H1 (cell line): ENCODE data around the gene BICRAL. TPM values are rescaled to one million over a fixed set of nuclear protein-coding genes. Genes with fewer than 3 reads are reported as not detected.

Source experiments
- GTF2F1 ChIP-seq: IDR thresholded peaks from 2 replicates; pipeline ENCODE4 v1.6.1; 2012; ENCODE audit warnings: low read depth, low read length, improper control_type of control experiment, borderline replicate concordance
- KDM1A ChIP-seq: fragments of 200-600, 300-600 bp; sonication (generic); IDR thresholded peaks from 2 replicates; pipeline ENCODE4 v1.7.1; 2016; ENCODE audit warnings: mild to moderate bottlenecking, low read length, borderline replicate concordance
- polyA plus RNA-seq, 7 experiments: library from polyadenylated mRNA; depleted of rRNA in 3 of 7; stranded (reverse) in 5 of 7; unstranded in 2 of 7; fragments of >200 nt in 5 of 7; fragments of 200-250 nt in 2 of 7; gene quantifications; 1 replicate in 5 of 7; 2 replicates in 1 of 7; 4 replicates in 1 of 7; pipeline versions ENCODE4 v1.2.1 to v1.2.3, GENCODE V29; 2011 to 2013; ENCODE audit warnings: missing spikeins in 2 of 7, mixed read lengths in 2 of 7
- total RNA-seq: library from RNA; stranded (reverse); fragmentation: NEBNext Ultra II Directional; extraction: Animal tissue kit (Norgen Biotek cat#: 25700); gene quantifications from 2 replicates; pipeline ENCODE4 v1.2.1, GENCODE V29; 2021
- TF ChIP-seq, protein P1 (sequence below): fragments of 300-600 bp; sonication (generic); IDR thresholded peaks from 2 replicates; pipeline ENCODE4 v1.7.1; 2012; ENCODE audit warnings: low read length, moderate library complexity, mild to moderate bottlenecking, inconsistent platforms; ENCODE audit not compliant: insufficient replicate concordance

The BICRAL gene
- total and polyA plus RNA-seq, 2 of the 8 experiments (the other 6 are each of a cell fraction or from before 2014, with no cell fraction given) = 9.4 to 12.2 TPM

DNA sequence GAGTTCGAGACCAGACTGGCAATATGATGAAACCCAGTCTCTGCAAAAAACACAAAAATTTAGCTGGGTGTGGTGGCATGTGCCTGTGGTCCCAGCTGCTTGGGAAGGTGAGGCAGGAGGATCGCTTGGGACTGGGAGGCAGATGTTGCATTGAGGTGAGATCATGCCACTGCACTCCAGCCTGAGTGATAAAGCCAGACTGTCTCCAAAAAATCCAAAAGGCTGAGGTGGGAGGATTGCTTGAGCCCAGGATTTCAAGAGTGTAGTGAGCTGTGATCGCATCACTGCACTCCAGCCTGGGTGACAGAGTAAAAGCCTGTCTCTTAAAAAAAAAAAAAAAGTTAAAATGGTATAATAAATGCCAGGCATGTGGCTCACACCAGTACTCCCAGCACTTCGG is 132.7 kb downstream of the BICRAL start (continued):
- TF ChIP-seq, protein P1, sequence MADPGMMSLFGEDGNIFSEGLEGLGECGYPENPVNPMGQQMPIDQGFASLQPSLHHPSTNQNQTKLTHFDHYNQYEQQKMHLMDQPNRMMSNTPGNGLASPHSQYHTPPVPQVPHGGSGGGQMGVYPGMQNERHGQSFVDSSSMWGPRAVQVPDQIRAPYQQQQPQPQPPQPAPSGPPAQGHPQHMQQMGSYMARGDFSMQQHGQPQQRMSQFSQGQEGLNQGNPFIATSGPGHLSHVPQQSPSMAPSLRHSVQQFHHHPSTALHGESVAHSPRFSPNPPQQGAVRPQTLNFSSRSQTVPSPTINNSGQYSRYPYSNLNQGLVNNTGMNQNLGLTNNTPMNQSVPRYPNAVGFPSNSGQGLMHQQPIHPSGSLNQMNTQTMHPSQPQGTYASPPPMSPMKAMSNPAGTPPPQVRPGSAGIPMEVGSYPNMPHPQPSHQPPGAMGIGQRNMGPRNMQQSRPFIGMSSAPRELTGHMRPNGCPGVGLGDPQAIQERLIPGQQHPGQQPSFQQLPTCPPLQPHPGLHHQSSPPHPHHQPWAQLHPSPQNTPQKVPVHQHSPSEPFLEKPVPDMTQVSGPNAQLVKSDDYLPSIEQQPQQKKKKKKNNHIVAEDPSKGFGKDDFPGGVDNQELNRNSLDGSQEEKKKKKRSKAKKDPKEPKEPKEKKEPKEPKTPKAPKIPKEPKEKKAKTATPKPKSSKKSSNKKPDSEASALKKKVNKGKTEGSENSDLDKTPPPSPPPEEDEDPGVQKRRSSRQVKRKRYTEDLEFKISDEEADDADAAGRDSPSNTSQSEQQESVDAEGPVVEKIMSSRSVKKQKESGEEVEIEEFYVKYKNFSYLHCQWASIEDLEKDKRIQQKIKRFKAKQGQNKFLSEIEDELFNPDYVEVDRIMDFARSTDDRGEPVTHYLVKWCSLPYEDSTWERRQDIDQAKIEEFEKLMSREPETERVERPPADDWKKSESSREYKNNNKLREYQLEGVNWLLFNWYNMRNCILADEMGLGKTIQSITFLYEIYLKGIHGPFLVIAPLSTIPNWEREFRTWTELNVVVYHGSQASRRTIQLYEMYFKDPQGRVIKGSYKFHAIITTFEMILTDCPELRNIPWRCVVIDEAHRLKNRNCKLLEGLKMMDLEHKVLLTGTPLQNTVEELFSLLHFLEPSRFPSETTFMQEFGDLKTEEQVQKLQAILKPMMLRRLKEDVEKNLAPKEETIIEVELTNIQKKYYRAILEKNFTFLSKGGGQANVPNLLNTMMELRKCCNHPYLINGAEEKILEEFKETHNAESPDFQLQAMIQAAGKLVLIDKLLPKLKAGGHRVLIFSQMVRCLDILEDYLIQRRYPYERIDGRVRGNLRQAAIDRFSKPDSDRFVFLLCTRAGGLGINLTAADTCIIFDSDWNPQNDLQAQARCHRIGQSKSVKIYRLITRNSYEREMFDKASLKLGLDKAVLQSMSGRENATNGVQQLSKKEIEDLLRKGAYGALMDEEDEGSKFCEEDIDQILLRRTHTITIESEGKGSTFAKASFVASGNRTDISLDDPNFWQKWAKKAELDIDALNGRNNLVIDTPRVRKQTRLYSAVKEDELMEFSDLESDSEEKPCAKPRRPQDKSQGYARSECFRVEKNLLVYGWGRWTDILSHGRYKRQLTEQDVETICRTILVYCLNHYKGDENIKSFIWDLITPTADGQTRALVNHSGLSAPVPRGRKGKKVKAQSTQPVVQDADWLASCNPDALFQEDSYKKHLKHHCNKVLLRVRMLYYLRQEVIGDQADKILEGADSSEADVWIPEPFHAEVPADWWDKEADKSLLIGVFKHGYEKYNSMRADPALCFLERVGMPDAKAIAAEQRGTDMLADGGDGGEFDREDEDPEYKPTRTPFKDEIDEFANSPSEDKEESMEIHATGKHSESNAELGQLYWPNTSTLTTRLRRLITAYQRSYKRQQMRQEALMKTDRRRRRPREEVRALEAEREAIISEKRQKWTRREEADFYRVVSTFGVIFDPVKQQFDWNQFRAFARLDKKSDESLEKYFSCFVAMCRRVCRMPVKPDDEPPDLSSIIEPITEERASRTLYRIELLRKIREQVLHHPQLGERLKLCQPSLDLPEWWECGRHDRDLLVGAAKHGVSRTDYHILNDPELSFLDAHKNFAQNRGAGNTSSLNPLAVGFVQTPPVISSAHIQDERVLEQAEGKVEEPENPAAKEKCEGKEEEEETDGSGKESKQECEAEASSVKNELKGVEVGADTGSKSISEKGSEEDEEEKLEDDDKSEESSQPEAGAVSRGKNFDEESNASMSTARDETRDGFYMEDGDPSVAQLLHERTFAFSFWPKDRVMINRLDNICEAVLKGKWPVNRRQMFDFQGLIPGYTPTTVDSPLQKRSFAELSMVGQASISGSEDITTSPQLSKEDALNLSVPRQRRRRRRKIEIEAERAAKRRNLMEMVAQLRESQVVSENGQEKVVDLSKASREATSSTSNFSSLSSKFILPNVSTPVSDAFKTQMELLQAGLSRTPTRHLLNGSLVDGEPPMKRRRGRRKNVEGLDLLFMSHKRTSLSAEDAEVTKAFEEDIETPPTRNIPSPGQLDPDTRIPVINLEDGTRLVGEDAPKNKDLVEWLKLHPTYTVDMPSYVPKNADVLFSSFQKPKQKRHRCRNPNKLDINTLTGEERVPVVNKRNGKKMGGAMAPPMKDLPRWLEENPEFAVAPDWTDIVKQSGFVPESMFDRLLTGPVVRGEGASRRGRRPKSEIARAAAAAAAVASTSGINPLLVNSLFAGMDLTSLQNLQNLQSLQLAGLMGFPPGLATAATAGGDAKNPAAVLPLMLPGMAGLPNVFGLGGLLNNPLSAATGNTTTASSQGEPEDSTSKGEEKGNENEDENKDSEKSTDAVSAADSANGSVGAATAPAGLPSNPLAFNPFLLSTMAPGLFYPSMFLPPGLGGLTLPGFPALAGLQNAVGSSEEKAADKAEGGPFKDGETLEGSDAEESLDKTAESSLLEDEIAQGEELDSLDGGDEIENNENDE = no peak
- TF ChIP-seq GTF2F1 (no peak), KDM1A (no peak)
